Progenitor cell of endocrine pancreas (in vitro differentiated cells): Measurements from ENCODE around the gene DOCK1. TPM values are rescaled to one million over a fixed set of nuclear protein-coding genes. Genes with fewer than 3 reads are reported as not detected.

Experiments used
- DNase-seq: peaks from one replicate; pipeline ENCODE4 v3.0.0; 2021; ENCODE audit warnings: low spot score; ENCODE audit not compliant: unreplicated experiment
- H3K27ac Mint-ChIP-seq: 2 replicates; pipeline ENCODE4 v1.8.0; 2021; ENCODE audit warnings: mild to moderate bottlenecking, moderate library complexity, mixed read lengths
- H3K27me3 Mint-ChIP-seq: 2 replicates; pipeline ENCODE4 v1.8.0; 2021; ENCODE audit warnings: mixed read lengths
- H3K36me3 Mint-ChIP-seq: 2 replicates; pipeline ENCODE4 v1.8.0; 2022; ENCODE audit warnings: mixed read lengths; ENCODE audit not compliant: insufficient read depth
- H3K4me1 Mint-ChIP-seq: 2 replicates; pipeline ENCODE4 v1.8.0; 2021; ENCODE audit warnings: low read depth, mixed read lengths
- H3K4me3 Mint-ChIP-seq: 2 replicates; pipeline ENCODE4 v1.8.0; 2021; ENCODE audit warnings: low read depth, mild to moderate bottlenecking, moderate library complexity, mixed read lengths
- H3K9me3 Mint-ChIP-seq: 2 replicates; pipeline ENCODE4 v1.8.0; 2021; ENCODE audit warnings: low read depth, mixed read lengths
- CTCF ChIP-seq: fragments of 200-600 bp; sonication (generic); IDR thresholded peaks from one replicate; pipeline ENCODE4 v1.5.0; 2021; ENCODE audit warnings: antibody characterized with exemption, mild to moderate bottlenecking; ENCODE audit not compliant: unreplicated experiment
- total RNA-seq: library from RNA; stranded (reverse); gene quantifications from 2 replicates; pipeline ENCODE4 v1.2.1, GENCODE V29; 2021

DOCK1 gene
- total RNA-seq, 1 donor from 2014 or later: 77.8 TPM

- no peaks in the 10 kb centered on the region for H3K9me3 Mint-ChIP-seq
- no peaks in the 10 kb centered on the region for H3K36me3 Mint-ChIP-seq
- no peak for DNase-seq
- H3K27me3 Mint-ChIP-seq: no peaks in the 10 kb centered on the region
- no peak overlapping the region for H3K4me3 Mint-ChIP-seq
- H3K27ac Mint-ChIP-seq: no peak overlapping the region
- peaks cover 2% of the 10 kb centered on the region for H3K4me1 Mint-ChIP-seq
- no peak for TF ChIP-seq CTCF
Measured at GRCh38 chr10:127368101-127368500, 462.9 kb downstream of the DOCK1 start.

- Mint-ChIP-seq H3K27ac (no peak overlapping the region), H3K4me1 (peaks cover 2% of the 10 kb centered on the region), H3K36me3 (no peaks in the 10 kb centered on the region), H3K27me3 (no peaks in the 10 kb centered on the region), H3K9me3 (no peaks in the 10 kb centered on the region), H3K4me3 (no peak overlapping the region)
- no peak for DNase-seq
- no peak for TF ChIP-seq CTCF
Measured at GRCh38 chr10:127368929-127369328, 463.7 kb downstream of the DOCK1 start.

GRCh38 chr10:127370601-127371000 is 465.4 kb downstream of the DOCK1 start:
- DNase-seq: no peak
- Mint-ChIP-seq H3K27ac (no peak overlapping the region), H3K4me1 (peaks cover 2% of the 10 kb centered on the region), H3K27me3 (no peaks in the 10 kb centered on the region), H3K36me3 (peaks cover 9% of the 10 kb centered on the region), H3K9me3 (no peaks in the 10 kb centered on the region), H3K4me3 (no peak overlapping the region)
- no peak for TF ChIP-seq CTCF

- Mint-ChIP-seq H3K4me1 (peaks cover 2% of the 10 kb centered on the region), H3K27me3 (no peaks in the 10 kb centered on the region), H3K9me3 (no peaks in the 10 kb centered on the region), H3K4me3 (no peak overlapping the region), H3K36me3 (peaks cover 14% of the 10 kb centered on the region), H3K27ac (no peak overlapping the region)
- no peak for TF ChIP-seq CTCF
- DNase-seq: no peak
Measured at GRCh38 chr10:127372361-127372760, 467.1 kb downstream of the DOCK1 start.

GRCh38 chr10:127374074-127374680 is 468.9 kb downstream of the DOCK1 start:
- Mint-ChIP-seq H3K27me3 (no peaks in the 10 kb centered on the region), H3K27ac (no peak overlapping the region), H3K36me3 (peaks cover 14% of the 10 kb centered on the region), H3K4me3 (no peak overlapping the region), H3K4me1 (peaks cover 2% of the 10 kb centered on the region), H3K9me3 (no peaks in the 10 kb centered on the region)
- no peak for TF ChIP-seq CTCF
- no peak for DNase-seq
